ENCODE data around the gene PGR.

The PGR gene

DNA sequence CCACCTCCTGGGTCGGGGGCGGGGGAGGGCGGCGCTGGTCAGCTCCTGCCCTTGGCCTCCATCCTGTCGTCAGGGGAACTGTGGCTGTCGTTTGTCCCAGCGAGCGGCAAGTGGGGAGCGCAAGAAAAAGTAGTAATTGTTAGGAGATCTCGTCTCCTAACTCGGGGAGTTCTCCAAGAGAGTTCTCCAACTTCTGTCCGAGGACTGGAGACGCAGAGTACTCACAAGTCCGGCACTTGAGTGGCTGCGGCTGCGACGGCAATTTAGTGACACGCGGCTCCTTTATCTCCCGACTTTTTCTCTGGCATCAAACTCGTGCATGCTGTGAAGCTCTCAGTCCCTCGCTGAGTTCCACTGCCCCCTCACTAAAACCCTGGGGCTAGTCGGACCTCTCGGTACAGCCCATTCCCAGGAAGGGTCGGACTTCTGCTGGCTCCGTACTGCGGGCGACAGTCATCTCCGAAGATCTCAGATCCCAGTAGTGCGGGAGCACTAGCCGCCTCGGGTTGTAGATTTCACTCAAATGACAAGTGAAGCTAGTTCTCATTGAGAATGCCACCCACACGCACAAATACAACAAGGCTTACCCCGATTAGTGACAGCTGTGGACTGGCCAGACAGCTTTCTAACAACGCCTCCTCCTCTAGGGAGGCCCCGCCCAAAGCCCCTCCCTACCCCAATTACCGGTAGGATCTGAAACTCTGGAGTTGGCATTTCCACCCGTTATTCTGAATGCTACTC is at the start of gene PGR:
Gene PGR (minus strand): TSS at position 611 of the 741 bp plus-strand sequence. CDS start 743 bp downstream, outside the sequence.
- no peak for DNase-seq

DNA sequence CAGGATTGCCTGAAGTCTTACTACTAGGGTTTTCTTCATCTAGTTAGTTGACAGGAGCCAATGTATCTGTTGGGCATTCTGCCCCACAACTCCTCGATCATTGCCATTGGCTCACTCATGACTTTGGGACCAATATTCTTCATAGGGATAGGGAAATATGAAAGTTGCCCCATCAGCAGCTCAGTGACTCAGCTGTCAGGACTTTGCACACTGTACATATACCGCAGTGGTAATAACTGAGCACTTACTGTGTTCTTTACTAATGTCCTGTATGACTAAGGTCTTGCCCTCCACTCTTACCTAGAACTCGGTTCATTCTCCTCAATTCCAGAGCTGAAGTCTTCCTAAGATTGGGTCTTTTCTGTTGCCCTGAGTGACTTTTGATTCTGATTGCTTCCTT is 46.8 kb upstream of the PGR start:
- DNase-seq, result no peak

- no peak for DNase-seq
These were observed 40.3 kb upstream of the PGR start for GRCh38 chr11:101169944-101170343.

DNA sequence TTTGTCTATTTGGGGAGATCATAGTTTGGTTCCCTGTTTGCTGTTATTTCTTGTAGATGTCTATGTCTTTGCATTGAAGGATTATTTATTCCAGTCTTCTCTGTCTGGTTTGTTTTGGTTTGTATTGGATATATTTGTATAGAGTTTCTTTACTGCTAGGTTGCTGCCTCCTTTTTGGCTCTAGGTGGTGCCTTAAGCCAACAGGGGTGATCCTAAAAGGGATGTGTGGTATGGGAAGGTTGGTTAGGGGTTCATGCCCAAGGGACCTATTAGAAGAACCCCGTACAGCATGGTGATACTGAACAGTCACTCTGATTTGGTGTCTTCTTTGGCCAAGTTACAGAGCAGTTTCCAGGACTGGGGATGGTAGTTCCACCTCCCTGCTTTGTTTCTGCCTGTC is 36.4 kb upstream of the PGR start:
- DNase-seq, result no peak

GRCh38 chr11:101158119-101158518 is 28.5 kb upstream of the PGR start:
- no peak for DNase-seq

- DNase-seq, result no peak
These were observed 8.8 kb upstream of the PGR start for GRCh38 chr11:101138245-101138930.

- no peak for DNase-seq
These were observed 3.6 kb upstream of the PGR start for GRCh38 chr11:101133190-101133589.

DNA sequence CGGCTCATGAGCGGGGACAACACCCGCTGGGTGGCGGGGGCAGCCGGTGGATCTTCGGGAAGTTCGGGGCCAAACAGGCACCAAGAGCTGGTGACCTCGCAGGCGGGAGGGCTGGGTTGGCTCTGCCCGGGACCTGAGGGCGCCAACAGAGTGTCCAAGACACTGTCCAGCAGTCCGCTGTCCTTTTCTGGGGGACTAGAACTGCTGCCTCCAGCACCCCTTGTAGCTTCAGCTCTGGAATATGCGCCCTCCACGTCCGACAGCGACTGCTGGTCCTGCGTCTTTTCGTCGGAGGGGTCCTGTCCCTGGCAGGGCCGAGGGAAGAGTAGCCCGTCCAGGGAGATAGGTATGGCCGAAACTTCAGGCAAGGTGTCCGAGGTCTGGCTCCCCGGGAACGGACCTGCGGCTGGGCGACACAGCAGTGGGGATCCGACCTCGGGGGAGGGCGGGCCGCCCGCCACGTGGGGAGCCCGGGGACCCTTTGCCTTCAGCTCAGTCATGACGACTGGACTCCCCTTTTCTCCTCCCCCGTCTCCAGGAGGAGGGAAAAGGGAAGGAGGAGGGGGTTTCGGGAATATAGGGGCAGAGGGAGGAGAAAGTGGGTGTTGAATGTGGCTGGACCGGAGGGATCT is 926 bp downstream of the PGR start:
- DNase-seq, result no peak

- DNase-seq, result no peak
These were observed 1.7 kb downstream of the PGR start for GRCh38 chr11:101127699-101128570.

DNA sequence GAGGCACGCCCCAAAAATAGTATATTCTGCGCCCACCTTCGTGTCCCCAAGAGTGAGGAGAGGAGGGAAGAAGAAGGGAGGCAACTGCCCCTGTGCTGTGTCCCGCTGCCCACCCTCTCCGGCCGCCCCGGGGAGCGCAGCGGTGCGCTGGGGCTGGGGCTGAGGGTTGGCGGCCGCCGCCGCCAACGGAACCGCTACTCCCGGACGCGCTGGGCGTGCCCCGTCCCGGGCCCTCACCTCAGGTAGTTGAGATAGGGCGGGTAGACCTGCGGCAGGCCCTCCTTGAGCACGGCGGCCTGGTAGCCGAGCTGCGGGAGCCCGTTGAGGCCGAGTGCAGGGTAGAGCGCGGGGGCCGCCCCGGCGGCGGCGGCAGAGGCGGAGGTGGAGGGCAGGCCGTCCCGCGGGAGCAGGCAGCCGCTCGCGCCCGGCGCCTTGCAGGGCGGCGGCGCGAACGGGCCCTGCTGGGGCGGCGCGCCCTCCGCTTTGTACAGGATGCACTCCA is 2.4 kb downstream of the PGR start:
- DNase-seq, result no peak

DNA sequence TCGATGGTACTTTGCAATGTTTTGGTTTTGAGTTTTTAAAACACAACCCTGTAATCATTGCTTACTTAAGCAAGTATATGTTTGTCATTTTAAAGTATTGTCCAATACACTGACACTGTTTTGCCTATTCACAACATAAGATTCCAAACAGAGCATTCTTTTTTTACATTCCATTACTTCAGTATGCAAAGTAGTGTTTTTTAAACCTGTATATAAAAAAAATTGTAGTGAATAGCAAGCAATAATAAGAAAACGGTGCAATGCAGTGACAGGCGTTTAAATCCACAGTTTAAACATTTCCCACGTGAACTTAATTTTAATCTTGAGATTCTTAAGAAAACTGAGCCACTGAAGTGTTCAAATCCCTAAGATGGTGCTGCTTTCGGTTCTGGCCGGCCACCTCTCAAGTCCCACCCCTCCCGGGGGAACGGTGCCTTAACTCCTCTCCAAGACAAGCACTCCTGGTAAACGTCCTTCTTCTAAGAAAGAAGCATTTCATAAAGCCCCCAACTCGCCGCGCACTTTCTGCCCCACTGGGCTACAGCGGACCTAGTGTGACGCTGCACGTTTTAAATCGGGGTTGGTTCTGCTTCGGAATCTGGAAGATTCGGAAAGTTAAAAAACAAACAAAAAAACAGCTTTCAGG is 2.9 kb downstream of the PGR start:
- no peak for DNase-seq

DNA sequence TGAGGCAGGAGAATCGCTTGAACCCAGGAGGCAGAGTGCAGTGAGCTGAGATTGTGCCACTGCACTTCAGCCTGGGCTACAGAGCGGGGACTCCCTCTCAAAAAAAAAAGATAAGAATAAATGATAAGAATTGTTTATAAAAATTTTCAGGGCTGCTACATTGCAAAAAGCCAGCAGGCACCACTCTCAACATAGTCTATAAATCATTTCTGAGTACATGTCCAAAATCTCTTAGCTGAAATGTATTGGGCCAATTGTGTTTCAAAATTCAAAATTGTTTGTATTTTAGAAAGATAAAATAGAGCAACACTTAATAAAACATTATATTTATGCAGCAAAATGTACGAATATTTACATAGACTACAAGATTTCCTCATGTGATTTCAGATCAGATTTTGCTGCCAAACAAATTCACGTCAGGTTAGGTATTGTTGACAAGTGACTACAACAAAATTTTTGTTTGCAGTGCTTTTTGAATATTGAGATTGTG is 13.9 kb downstream of the PGR start:
- DNase-seq, result no peak

DNA sequence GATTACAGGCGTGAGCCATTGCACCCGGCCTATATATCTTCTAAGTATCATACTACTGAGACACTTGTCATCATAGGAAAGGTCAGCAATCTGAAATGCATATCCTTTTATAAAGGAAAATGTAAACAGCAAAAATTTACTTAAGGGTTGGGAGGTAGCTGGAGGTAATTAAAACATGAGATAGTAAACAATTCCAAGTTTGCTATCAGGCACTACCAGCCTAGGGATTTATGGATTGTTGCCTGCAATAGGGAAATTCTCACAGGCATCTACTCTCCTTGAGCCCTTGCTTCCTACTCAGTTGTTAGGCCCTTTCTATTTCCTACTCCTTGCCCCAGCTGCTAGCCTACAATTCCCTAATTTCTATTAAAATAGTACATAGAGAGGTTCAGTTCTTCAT is 16.1 kb downstream of the PGR start:
- no peak for DNase-seq

GRCh38 chr11:101104716-101105115 is 24.9 kb downstream of the PGR start:
- DNase-seq, result no peak

GRCh38 chr11:101103433-101103832 is 26.2 kb downstream of the PGR start:
- DNase-seq, result no peak

- DNase-seq, result no peak
These were observed 29.0 kb downstream of the PGR start for GRCh38 chr11:101100601-101101000.

DNA sequence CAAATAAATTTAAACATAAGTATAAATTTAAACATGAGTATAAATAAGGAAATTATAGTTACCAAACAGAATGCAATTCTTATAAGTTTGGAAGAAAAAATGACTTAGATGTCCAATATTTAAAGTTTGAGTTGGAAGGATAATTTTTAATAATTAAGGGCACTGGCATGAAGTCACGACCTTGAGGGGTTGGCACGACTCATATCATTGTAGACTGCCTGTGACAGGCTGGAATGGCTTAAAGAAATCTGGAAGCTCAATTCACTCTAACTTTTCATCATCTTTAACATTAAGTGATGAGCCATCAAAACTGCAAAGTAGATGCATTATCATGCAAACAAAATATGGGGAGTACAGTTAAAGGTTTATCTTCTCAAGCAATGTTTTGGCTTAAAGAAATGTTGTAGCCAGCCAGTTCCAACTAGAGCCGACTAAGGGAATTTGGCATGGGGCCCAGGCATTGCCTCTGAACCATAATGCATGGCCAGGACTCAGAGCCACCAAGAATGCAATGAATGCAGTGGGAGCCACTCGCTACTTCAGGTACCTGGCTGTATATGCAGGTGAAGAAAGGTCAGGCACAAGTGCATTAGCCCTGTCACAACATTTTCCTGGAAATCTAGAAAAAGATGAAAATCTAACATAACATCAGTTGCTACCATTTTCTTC is 33.4 kb downstream of the PGR start:
- DNase-seq, result no peak

GRCh38 chr11:101091781-101092180 is 37.8 kb downstream of the PGR start:
- DNase-seq, result no peak

- no peak for DNase-seq
These were observed 38.8 kb downstream of the PGR start for GRCh38 chr11:101090679-101091270.

- no peak for DNase-seq
These were observed 46.3 kb downstream of the PGR start for GRCh38 chr11:101083335-101083734.

GRCh38 chr11:101082813-101083212 is 46.8 kb downstream of the PGR start:
- no peak for DNase-seq
